ENCODE data around the gene HOXB13.

The HOXB13 gene

GRCh38 chr17:48761114-48761513, 32.6 kb upstream of the HOXB13 start:
- H3K4me3 ChIP-seq (ENCODE audit: low read depth, low read length) = no peak overlapping the region
- no peak for DNase-seq (ENCODE audit: low read depth)
- in situ Hi-C loops (cut with HindIII; ENCODE audit: low sequenced_read_pairs) = loop anchor here (5.0 kb wide), 1 partner anchor 44 kb away; no protein-coding TSS in a partner anchor
- TF ChIP-seq CTCF (IDR thresholded peaks at IDR 0.05; ENCODE audit: low read depth, low read length, missing control alignments) = no peak

GRCh38 chr17:48760411-48760810, 31.9 kb upstream of the HOXB13 start:
- no peak overlapping the region for H3K4me3 ChIP-seq (ENCODE audit: low read depth, low read length)
- no peak for TF ChIP-seq CTCF (IDR thresholded peaks at IDR 0.05; ENCODE audit: low read depth, low read length, missing control alignments)
- in situ Hi-C loops (cut with HindIII; ENCODE audit: low sequenced_read_pairs) = loop anchor here (5.0 kb wide), 1 partner anchor 43 kb away; no protein-coding TSS in a partner anchor
- DNase-seq (ENCODE audit: low read depth) = no peak

GRCh38 chr17:48759288-48759687, 30.7 kb upstream of the HOXB13 start:
- in situ Hi-C loops (cut with HindIII; ENCODE audit: low sequenced_read_pairs) = no loop called here
- TF ChIP-seq CTCF (IDR thresholded peaks at IDR 0.05; ENCODE audit: low read depth, low read length, missing control alignments) = no peak
- H3K4me3 ChIP-seq (ENCODE audit: low read depth, low read length) = no peak overlapping the region
- DNase-seq (ENCODE audit: low read depth) = no peak

GRCh38 chr17:48757524-48757961, 29.0 kb upstream of the HOXB13 start:
- TF ChIP-seq CTCF (IDR thresholded peaks at IDR 0.05; ENCODE audit: low read depth, low read length, missing control alignments) = no peak
- DNase-seq (ENCODE audit: low read depth) = no peak
- H3K4me3 ChIP-seq (ENCODE audit: low read depth, low read length) = no peak overlapping the region
- in situ Hi-C loops (cut with HindIII; ENCODE audit: low sequenced_read_pairs) = no loop called here

- in situ Hi-C loops (cut with HindIII; ENCODE audit: low sequenced_read_pairs) = no loop called here
- no peak for DNase-seq (ENCODE audit: low read depth)
- TF ChIP-seq CTCF (IDR thresholded peaks at IDR 0.05; ENCODE audit: low read depth, low read length, missing control alignments) = no peak
- no peak overlapping the region for H3K4me3 ChIP-seq (ENCODE audit: low read depth, low read length)
Observed at GRCh38 chr17:48756830-48757251, 28.3 kb upstream of the HOXB13 start.

GRCh38 chr17:48755356-48755755, 26.8 kb upstream of the HOXB13 start:
- TF ChIP-seq CTCF (IDR thresholded peaks at IDR 0.05; ENCODE audit: low read depth, low read length, missing control alignments) = no peak
- in situ Hi-C loops (cut with HindIII; ENCODE audit: low sequenced_read_pairs) = no loop called here
- H3K4me3 ChIP-seq (ENCODE audit: low read depth, low read length) = no peak overlapping the region
- DNase-seq (ENCODE audit: low read depth) = no peak
